Cerebellar cortex (tissue), 1 donor: Measurements from ENCODE around the gene WDR70.
A peak's percentile ranks its signal among the peaks of the same experiment; 100 is the strongest.
"Not testable (repeated sequence)": the region's sequence is repeated elsewhere in the genome, so short reads cannot be mapped to it uniquely, and the experiment has no call there.

ENCODE experiments used
- DNase-seq: peaks from one replicate; pipeline ENCODE4 v3.0.0-alpha.2; 2015; ENCODE audit warnings: low spot score

The WDR70 gene

GRCh38 chr5:37685211-37685610 lies 306.1 kb downstream of the WDR70 start:
- DNase-seq = no peak

GRCh38 chr5:37685816-37686215 lies 306.7 kb downstream of the WDR70 start:
- DNase-seq = no peak

- not testable (repeated sequence) for DNase-seq
Measured at GRCh38 chr5:37688925-37689324, 309.8 kb downstream of the WDR70 start.

- not testable (repeated sequence) for DNase-seq
Measured at GRCh38 chr5:37694333-37694732, 315.2 kb downstream of the WDR70 start.

- DNase-seq = no peak
Measured at GRCh38 chr5:37694867-37695266, 315.7 kb downstream of the WDR70 start.

GRCh38 chr5:37695647-37696046 lies 316.5 kb downstream of the WDR70 start:
- DNase-seq = no peak

- DNase-seq = no peak
Measured at GRCh38 chr5:37696190-37697021, 317.3 kb downstream of the WDR70 start.

- DNase-seq = no peak
Measured at GRCh38 chr5:37701868-37702267, 322.8 kb downstream of the WDR70 start.

GRCh38 chr5:37703841-37704241 lies 324.7 kb downstream of the WDR70 start:
- DNase-seq = no peak

- no peak for DNase-seq
Measured at GRCh38 chr5:37704406-37704805, 325.3 kb downstream of the WDR70 start.

GRCh38 chr5:37709020-37709419 lies 329.9 kb downstream of the WDR70 start:
- DNase-seq = no peak

- DNase-seq = peak; percentile 22
Measured at GRCh38 chr5:37710965-37711364, 331.8 kb downstream of the WDR70 start.

GRCh38 chr5:37712750-37713149 lies 333.6 kb downstream of the WDR70 start:
- no peak for DNase-seq

GRCh38 chr5:37714756-37715155 lies 335.6 kb downstream of the WDR70 start:
- DNase-seq = no peak

- DNase-seq = no peak
Measured at GRCh38 chr5:37715361-37715760, 336.2 kb downstream of the WDR70 start.

GRCh38 chr5:37715992-37716391 lies 336.9 kb downstream of the WDR70 start:
- no peak for DNase-seq

- DNase-seq = no peak
Measured at GRCh38 chr5:37716405-37716804, 337.3 kb downstream of the WDR70 start.

- DNase-seq = no peak
Measured at GRCh38 chr5:37717276-37717612, 338.1 kb downstream of the WDR70 start.

- DNase-seq = peak; percentile 57
Measured at GRCh38 chr5:37717613-37718431, 338.7 kb downstream of the WDR70 start.

GRCh38 chr5:37720550-37720952 lies 341.4 kb downstream of the WDR70 start:
- DNase-seq = no peak

- DNase-seq = no peak
Measured at GRCh38 chr5:37721447-37721871, 342.3 kb downstream of the WDR70 start.

GRCh38 chr5:37722236-37723161 lies 343.4 kb downstream of the WDR70 start:
- DNase-seq = no peak
